GM19193 (cell line): Measurements from ENCODE around the gene MPEG1.

Source experiments
- POLR2A ChIP-seq: IDR thresholded peaks from 4 replicates; pipeline ENCODE4 v1.6.1; 2011; ENCODE audit not compliant: insufficient read depth, insufficient read length; ENCODE audit errors: extremely low read depth

The MPEG1 gene

GRCh38 chr11:59224351-59224928 lies 11.7 kb upstream of the MPEG1 start:
- no peak for TF ChIP-seq POLR2A

- TF ChIP-seq POLR2A = no peak
Observed at GRCh38 chr11:59223611-59224010, 10.9 kb upstream of the MPEG1 start.

- TF ChIP-seq POLR2A = no peak
Observed at GRCh38 chr11:59223177-59223576, 10.4 kb upstream of the MPEG1 start.

GRCh38 chr11:59222464-59223060 lies 9.8 kb upstream of the MPEG1 start:
- TF ChIP-seq POLR2A = no peak

GRCh38 chr11:59221441-59221840 lies 8.7 kb upstream of the MPEG1 start:
- TF ChIP-seq POLR2A = no peak

GRCh38 chr11:59219836-59220235 lies 7.1 kb upstream of the MPEG1 start:
- TF ChIP-seq POLR2A = no peak

- TF ChIP-seq POLR2A = no peak
Observed at GRCh38 chr11:59218893-59219292, 6.2 kb upstream of the MPEG1 start.

- no peak for TF ChIP-seq POLR2A
Observed at GRCh38 chr11:59218319-59218718, 5.6 kb upstream of the MPEG1 start.

GRCh38 chr11:59216641-59217564 lies 4.2 kb upstream of the MPEG1 start:
- no peak for TF ChIP-seq POLR2A

GRCh38 chr11:59214141-59214893 lies 1.6 kb upstream of the MPEG1 start:
- TF ChIP-seq POLR2A = no peak

- TF ChIP-seq POLR2A = no peak
Observed at GRCh38 chr11:59212222-59212621, 505 bp downstream of the MPEG1 start.

GRCh38 chr11:59208956-59209355 lies 3.8 kb downstream of the MPEG1 start:
- no peak for TF ChIP-seq POLR2A

GRCh38 chr11:59207988-59208451 lies 4.7 kb downstream of the MPEG1 start:
- no peak for TF ChIP-seq POLR2A

GRCh38 chr11:59206635-59207034 lies 6.1 kb downstream of the MPEG1 start:
- TF ChIP-seq POLR2A = no peak

- no peak for TF ChIP-seq POLR2A
Observed at GRCh38 chr11:59205648-59206047, 7.1 kb downstream of the MPEG1 start.
